GM20431 (cell line): ENCODE measurements around the gene ANKRD53.
"Not testable (repeated sequence)": the region's sequence is repeated elsewhere in the genome, so short reads cannot be mapped to it uniquely, and the experiment has no call there.

ENCODE experiments used
- in situ Hi-C: fragments of 300-500 bp; cut with MseI, MboI; formaldehyde crosslinking; loops from one replicate; pipeline ENCODE4 v1.15.0; 2020; ENCODE audit warnings: low sequenced_read_pairs; ENCODE audit not compliant: unreplicated experiment

ANKRD53 gene

DNA sequence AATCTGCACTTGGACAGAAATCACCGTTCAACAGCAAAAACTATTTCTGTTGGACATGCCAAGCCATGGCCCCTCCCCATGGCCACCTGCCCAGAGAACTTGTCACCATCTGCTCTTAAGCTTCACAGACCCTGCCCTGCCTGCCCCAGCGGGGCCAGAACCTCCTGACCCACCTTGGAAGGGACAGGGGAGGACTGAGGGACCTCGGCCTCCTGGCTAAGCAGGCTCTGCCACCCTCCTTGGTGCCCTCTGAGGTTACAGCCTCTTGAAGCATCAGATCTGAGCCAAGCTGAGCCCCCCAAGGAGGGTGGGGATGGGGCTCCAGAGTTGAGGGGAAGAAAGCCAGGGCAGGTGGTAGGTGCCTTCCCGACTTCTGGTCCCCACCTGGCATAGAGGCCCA, 9.7 kb downstream of the ANKRD53 start:
- in situ Hi-C loops, result no loop called here

DNA sequence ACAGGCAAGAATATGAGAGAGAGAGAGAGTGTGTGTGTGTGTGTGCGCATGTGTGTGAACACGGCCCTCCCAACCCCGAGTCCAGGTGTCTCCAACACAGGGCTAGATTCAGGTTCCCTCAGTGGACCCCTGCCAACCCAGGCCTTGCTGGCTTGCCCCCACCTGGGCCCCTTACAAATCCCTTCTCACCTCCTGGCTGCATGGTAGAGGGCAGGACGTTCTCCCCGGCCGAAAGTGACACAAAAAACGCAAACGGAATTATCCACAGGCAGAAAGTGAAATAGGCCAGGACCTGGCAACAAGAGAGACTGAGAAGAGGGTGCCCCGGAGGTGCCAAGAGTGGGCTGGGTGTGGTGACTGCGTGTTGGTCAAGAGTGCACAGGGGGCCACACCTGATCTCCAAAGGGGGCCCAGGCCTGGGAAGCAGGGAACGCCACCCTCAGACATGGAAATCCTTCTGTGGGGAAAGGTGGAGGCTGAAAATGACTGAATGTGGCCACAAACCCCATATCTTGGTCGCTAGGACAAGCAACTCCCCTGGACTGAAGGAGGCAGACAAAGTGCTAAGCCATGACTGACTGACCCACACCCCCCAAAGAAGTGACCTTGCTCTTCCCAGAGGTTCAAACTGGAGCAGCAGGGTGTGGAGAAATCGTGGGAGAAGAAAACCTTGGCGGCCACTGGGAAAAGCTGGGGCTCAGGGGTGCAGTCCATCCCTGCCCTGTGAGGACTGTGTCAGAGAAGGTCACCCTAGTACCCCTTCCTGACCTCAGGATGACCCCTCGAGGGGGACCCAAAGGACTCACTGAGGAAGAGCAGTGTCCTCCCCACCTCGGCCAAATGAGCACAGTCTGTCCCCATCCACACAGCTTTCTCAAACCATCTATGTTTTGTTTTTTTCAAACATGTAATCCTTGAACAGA, 10.6 kb downstream of the ANKRD53 start:
- in situ Hi-C loops, result no loop called here

DNA sequence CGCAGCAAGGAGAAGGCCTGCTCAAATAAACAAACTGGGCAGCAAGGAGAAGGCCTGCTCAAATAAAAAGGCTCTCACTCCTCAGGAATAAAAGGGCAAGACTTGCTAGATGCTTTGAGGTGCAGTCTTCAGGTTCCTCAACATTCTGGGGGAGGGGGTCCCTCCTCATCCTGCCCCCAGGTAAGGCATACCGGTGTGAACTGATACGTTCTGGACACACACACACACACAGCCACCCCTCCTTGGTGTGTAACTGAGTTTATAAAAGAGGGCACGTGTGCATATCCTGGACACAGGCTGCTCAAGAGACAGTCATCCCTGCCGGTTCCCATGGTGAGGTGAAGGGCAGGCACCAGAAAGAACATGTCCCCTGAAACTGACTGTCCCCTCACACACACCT, 11.8 kb downstream of the ANKRD53 start:
- in situ Hi-C loops, result no loop called here

GRCh38 chr2:70991142-70991541, 12.7 kb downstream of the ANKRD53 start:
- in situ Hi-C loops, result no loop called here

DNA sequence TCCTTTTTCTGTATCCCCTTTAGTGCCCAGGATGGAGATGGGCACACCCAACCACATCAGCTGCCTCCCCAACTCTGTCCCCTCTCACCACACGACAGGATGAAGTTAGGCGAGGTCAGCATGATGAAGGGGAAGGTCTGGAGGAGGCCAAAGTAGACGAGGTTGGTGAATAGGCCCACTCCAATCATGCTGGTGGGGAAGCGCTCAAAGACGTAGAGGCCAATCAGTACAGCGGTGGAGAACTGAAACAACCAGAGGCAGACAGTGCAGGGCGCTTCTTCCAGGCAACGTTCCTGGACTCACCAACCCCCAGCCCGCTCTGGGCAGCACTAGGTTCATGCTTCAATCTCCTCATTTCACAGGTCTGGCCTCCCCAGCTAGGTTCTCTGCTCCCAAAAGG, 13.3 kb downstream of the ANKRD53 start:
- in situ Hi-C loops, result no loop called here

- in situ Hi-C loops, result no loop called here
Measured at GRCh38 chr2:70992945-70993853, 14.8 kb downstream of the ANKRD53 start.

DNA sequence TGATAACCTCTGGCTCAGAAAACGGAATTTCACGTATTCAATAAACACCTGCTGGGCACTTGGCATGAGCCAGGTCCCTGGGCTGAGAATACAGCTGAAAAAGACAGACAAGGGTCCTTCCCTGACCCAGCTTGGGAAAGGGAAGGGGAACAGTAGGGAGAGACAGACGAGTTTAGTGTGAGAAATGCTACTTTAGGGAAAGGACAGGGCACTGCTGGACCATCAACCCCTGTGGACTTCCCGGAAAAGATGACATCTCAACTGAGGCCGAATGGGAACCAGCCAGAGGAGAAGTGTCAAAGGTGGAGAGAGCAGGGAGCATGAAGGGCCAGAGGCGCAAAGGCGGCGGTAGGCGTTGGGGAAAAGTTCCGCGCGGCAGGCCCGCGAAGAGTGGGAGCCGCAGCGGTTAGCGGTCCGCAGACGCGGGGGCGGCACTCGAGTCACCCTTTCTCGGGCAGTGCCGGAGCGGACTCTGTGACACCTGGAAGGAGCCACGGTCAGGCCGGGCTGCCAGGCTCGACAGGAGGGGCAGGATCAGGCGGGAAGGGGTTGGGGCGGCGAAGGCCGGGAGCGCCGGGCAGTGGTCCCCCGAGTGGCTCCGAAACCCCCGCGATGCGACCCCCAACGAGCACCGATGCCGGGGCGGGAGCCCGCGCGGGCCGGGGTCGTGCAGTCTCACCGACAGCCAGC, 15.7 kb downstream of the ANKRD53 start:
- in situ Hi-C loops, result no loop called here

GRCh38 chr2:70994699-70995425, 16.4 kb downstream of the ANKRD53 start, which contains the start of gene TEX261:
TSS of gene TEX261 (minus strand) at chr2:70994873. CDS start at chr2:70994757, 116 bp downstream.
- in situ Hi-C loops, result no loop called here

- in situ Hi-C loops, result no loop called here
Measured at GRCh38 chr2:70995426-70995729, 16.9 kb downstream of the ANKRD53 start.

DNA sequence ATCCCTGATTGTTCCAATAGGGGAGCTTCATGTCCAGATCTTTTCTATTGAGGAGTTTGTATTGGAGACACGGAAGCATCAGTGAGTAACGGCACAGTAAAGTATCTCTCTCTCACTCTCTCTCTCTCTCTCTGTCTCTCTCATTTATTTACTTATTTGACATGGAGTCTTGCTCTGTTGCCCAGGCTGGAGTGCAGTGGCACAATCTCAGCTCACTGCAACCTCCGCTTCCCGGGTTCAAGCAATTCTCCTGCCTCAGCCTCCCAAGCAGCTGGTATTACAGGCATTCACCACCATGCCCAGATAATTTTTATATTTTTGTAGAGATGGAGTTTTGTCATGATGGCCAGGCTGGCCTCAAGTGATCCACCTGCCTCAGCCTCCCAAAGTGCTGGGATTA, 20.5 kb downstream of the ANKRD53 start:
- in situ Hi-C loops, result not testable (repeated sequence)

GRCh38 chr2:70999362-70999761, 20.9 kb downstream of the ANKRD53 start:
- in situ Hi-C loops, result no loop called here

- in situ Hi-C loops, result loop anchor here (25.0 kb wide), 1 partner anchor 512 kb away; no protein-coding TSS in a partner anchor
Measured at GRCh38 chr2:70999931-71000330, 21.5 kb downstream of the ANKRD53 start.

DNA sequence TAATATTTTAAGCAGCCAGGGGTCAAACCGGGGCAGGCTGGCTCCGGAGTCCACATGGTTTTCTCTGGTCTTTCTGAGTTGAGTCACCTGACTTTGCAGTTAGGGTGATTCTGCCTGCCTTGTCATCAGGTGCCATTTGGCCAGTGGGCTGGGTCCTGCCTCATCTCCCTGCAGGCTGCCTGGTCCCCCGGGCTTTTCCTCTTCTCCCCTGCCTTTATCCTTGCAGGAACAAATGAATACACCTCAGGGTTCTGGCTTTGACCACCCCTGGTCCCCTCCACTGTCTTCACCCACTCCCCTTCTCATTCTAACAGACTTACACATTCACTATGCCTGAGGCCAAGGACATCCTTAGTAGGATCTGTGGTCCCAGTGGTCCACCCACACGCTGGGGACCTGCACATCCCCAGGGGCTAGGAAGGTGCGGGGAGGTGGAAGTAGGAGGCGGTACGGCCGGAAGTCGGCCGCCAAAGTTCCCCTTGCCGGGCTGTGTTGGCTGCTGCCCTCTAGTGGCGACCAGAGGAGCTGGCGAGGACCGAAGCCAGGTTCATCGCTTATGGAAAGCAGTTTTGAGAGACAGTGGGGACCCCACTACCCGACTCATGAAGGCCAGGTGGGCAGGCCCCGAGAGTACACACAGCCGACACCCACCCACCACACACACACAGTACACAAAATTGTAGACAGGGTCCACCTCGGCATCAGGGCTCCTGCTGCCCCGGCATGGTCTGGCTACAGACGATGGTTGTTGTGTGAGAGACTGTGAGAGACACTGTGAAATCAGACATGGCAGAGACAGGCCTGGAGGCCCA, 22.6 kb downstream of the ANKRD53 start:
- in situ Hi-C loops, result loop anchor here (25.0 kb wide), 1 partner anchor 511 kb away; no protein-coding TSS in a partner anchor

DNA sequence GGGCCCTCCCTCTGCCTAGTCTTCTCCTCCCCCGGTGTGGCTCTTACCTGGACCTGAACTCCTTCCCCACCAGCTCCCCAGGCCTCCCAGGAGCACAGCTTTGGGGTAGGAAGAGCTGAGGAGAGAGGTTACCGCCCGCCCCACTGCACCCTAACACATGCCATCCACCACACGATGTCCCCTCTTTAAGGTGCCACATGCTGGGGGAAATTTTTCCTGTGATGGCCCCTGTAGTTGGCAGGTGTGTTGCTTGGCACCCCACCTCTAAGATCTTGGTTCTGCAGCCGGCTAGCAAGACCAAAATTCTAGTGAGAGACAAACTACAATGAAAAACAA, 23.1 kb downstream of the ANKRD53 start:
- in situ Hi-C loops, result loop anchor here (25.0 kb wide), 1 partner anchor 511 kb away; no protein-coding TSS in a partner anchor

- in situ Hi-C loops, result loop anchor here (25.0 kb wide), 1 partner anchor 510 kb away; no protein-coding TSS in a partner anchor
Measured at GRCh38 chr2:71001981-71002570, 23.6 kb downstream of the ANKRD53 start.

GRCh38 chr2:71003396-71003795, 25.0 kb downstream of the ANKRD53 start:
- in situ Hi-C loops, result loop anchor here (25.0 kb wide), 1 partner anchor 509 kb away; no protein-coding TSS in a partner anchor

GRCh38 chr2:71003966-71004755, 25.7 kb downstream of the ANKRD53 start:
- in situ Hi-C loops, result loop anchor here (25.0 kb wide), 1 partner anchor 508 kb away; no protein-coding TSS in a partner anchor
